Measurements from ENCODE around the gene MTFMT.

GRCh38 chr15:65057549-65057940, 28.1 kb upstream of the MTFMT start:
- TF ChIP-seq CTCF (conservative IDR thresholded peaks at IDR 0.05; ENCODE audit: low read length) (no peak), EZH2phosphoT487 (IDR thresholded peaks at IDR 0.05; ENCODE audit: borderline replicate concordance) (no peak)
